Fibroblast of upper back skin (primary cell): Measurements from ENCODE around the gene WDR13.
"Not testable (repeated sequence)": the region's sequence is repeated elsewhere in the genome, so short reads cannot be mapped to it uniquely, and the experiment has no call there.

Source experiments
- DNase-seq: peaks from one replicate; pipeline ENCODE4 v3.0.0-alpha.2; 2013

WDR13 gene

GRCh38 chrX:48597353-48598264, at the start of gene WDR13:
TSS of gene WDR13 (plus strand) at chrX:48597492. CDS start at chrX:48597997, 505 bp downstream.
- DNase-seq: peak; percentile 94

GRCh38 chrX:48548871-48549270, 48.4 kb upstream of the WDR13 start:
- DNase-seq: no peak

- DNase-seq: not testable (repeated sequence)
Observed at GRCh38 chrX:48555731-48556325, 41.5 kb upstream of the WDR13 start.

- peak; percentile 61 for DNase-seq
Observed at GRCh38 chrX:48558271-48558670, 39.0 kb upstream of the WDR13 start.

- no peak for DNase-seq
Observed at GRCh38 chrX:48559636-48560035, 37.7 kb upstream of the WDR13 start.

DNA sequence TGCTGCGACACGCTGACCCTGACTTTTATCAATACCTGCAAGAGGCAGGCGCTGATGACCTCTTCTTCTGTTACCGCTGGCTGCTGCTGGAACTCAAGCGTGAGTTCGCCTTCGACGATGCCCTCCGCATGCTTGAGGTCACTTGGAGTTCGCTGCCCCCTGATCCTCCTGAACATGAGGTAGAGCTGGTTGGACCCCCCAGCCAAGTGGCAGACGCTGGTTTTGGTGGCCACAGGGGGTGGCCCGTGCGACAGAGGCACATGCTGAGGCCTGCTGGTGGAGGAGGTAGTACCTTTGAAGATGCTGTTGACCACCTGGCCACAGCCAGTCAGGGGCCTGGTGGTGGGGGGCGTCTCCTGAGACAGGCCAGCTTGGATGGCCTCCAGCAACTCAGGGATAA, 37.2 kb upstream of the WDR13 start:
- no peak for DNase-seq

DNA sequence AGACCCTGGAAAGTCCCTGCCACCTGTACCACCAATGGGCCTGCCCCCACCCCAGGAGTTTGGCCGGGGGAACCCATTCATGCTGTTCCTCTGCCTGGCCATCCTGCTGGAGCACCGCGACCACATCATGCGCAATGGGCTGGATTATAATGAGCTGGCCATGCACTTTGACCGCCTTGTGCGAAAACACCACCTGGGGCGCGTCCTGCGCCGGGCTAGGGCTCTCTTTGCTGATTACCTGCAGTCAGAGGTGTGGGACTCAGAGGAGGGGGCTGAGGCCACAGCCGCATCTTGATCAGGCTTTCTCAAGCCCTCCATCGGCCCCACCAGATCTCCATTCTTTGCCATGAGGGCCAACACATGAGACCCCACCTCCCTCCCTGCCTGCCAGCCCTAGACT, 36.6 kb upstream of the WDR13 start:
- no peak for DNase-seq

- no peak for DNase-seq
Observed at GRCh38 chrX:48569958-48570357, 27.3 kb upstream of the WDR13 start.

DNA sequence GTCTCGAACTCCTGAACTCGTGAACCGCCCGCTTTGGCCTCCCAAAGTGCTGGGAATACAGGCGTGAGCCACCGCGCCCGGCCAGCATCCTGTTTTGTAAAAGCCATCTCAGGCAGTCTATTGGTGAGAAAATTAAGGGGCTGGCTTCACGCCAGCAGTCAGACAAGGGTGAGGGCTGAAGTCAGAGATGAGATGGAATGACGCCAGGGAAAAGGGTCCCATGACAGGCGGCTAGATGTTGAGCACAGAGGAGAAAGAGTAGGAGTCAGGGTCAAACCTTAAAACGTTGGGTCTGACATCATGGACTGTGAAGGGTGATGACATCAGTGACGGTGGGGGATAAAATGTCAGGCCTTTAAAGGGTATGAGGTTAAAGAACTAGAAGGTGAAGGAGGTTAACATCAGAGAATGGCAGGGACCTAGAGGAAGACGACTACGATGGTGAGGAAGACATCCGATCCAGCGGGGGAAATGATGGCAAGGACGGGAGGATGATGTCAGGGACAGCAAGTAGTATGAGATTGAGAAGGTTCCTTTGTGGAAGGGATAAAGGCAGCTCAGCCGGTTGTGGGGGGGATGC, 23.5 kb upstream of the WDR13 start:
- no peak for DNase-seq

DNA sequence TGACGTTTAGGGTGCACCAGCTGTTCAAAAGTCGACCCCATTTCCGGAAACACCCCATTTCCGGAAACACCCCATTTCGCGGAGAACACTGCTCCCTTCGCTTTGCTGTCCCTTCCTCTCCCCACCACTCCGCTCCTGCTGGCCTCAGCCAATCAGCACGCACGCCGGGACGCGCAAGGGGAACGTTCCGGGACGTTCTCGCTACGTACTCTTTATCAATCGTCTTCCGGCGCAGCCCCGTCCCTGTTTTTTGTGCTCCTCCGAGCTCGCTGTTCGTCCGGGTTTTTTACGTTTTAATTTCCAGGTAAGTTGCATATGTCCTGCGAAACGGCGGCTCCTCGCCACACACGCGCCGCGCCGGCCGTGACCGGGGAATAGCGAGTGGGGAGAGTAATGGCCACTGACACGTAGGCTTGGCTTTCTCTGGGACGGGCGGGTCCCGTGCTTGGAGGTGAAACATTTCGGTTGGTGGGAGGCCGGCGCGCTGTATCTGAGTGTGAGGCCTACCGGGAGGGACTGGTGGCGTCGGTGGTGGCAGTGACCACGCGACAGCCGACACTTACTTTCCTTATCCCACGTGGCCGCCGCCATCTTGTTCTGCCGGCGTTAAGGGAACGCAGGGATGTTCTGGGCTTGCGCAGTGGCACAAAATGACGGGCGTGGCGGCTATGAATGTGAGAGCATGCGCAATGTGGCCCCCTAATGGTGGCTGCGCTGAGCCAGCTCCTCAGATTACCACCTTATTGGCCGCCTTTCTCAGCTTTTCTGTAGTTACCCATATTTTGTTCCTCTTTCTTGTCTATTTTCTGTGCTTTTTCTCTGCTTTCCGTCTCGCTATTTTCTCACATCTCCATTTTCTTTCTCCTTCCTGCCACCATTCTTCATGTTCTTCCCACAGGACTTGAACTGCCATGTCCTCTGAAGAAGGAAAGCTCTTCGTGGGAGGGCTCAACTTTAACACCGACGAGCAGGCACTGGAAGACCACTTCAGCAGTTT, 22.7 kb upstream of the WDR13 start, which contains the start of gene RBM3:
TSS of gene RBM3 (plus strand) at position 215 of the 997 bp plus-strand sequence. CDS start at position 912, 697 bp downstream.
- DNase-seq: peak; percentile 95

DNA sequence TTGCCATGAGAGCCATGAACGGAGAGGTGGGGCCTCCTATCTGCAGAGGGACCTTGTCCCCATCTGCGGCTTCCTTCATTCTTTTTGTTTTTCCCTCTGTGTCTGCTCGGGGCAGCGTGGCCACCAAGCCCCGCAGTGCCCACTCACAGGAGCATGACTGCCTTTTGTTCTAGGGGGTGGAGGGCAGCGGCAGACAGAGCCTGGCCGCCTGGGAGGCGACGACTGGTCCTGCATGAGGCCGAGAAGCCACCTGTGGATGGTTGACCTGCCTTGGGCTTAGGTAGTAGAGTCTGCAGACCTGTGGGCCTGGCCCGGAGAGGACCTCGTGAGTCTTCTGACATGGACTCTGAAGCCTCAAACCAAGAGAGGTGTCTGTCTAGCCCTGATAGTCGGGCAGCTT, 21.6 kb upstream of the WDR13 start:
- no peak for DNase-seq

DNA sequence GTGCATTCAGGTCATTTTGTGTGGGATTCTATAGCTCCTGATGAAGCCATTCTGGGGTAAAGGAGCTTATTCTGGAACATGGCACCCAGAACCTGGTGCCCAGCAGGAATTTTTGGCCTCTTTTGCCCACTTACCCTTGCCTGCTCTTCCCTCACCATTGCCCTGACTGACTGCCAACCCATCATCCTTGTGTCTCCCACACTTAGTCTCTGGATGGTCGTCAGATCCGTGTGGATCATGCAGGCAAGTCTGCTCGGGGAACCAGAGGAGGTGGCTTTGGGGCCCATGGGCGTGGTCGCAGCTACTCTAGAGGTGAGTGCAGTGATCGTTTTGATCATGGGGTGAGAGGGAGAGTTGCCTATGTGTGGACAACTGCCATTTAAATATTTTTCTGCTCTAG, 21.2 kb upstream of the WDR13 start:
- DNase-seq: no peak

- no peak for DNase-seq
Observed at GRCh38 chrX:48578661-48579128, 18.6 kb upstream of the WDR13 start.

GRCh38 chrX:48579259-48579658, 18.0 kb upstream of the WDR13 start:
- DNase-seq: no peak

GRCh38 chrX:48580662-48581061, 16.6 kb upstream of the WDR13 start:
- DNase-seq: no peak

DNA sequence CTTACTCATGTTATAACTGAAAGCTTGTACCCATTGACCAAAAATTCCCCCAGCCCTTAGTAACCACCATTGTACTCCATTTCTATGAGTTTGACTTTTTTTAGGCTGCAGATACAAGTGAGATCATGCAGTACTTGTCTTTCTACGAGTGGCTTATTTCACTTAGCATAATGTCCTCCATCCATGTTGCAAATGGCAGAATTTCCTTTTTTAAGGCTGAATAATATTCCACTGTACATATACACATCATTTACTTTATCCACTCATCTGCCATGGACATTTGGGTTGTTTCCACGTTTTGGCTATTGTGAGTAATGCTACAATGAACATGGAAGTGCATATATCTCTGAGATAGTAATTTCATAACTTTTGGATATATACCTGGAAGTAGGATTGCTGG, 12.6 kb upstream of the WDR13 start:
- no peak for DNase-seq

DNA sequence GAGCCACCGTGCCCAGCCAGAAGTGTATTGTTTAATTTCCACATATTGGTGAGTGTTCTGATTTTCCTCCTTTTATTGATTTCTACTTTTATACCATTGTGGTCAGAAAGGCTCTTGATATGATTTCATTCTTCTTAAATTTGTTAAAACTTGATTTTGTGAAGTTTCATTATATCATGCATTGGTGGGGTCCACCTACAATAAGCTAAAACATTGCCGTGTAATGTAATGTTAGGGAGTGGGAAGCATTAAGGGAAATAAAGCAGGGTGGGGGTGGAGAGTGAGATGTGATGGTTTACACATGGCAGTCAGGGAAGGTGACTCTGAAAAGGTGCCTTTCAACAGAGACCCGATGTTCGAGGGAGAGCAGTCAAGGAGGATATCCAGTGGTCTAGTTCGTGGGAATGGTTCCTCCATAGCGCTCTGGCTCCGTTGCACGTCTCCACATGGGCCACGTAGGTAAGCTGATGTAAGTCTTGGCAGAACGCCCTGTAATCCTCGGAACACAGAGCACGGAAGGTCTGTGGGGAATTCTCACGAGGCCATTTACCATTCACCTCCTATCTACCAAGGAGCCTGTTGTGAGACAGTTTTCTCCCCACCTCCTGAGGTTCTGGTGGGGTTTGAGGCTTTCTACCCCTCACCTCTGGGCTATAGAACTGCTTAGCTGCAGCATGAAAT, 7.7 kb upstream of the WDR13 start:
- DNase-seq: no peak

- DNase-seq: no peak
Observed at GRCh38 chrX:48590203-48591103, 6.8 kb upstream of the WDR13 start.

DNA sequence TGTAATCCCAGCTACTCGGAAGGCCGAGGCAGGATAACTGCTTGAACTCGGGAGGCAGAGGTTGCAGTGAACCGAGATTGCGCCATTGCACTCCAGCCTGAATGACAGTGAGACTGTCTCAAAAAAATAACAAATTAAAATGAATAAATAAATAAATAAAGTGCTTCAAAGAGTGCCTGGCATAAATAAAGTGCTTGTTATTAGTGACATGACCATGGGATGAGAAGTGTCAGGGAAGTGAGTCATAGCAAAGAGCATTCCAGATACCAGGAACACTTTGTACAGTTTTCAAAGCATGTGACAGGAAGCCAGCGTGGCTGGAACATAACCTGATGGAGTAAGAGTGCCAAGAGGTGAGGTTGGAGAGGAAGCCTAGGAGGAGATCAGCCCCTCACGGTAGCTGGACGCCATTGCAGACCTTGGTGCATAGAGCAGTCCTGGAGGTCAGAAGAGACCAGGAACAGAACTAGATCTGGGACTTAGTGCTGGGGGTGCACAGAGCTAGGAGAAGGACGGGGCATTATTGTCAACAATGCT, 6.0 kb upstream of the WDR13 start:
- DNase-seq: peak; percentile 58

- peak; percentile 50 for DNase-seq
Observed at GRCh38 chrX:48592971-48593370, 4.3 kb upstream of the WDR13 start.
